IMR-90 (cell line): Measurements from ENCODE around the gene ATP10A. TPM values are rescaled to one million over a fixed set of nuclear protein-coding genes. Genes with fewer than 3 reads are reported as not detected.

ENCODE experiments used
- ATAC-seq: fragments of 200-7000 bp; cut with Tn5 transposase; 2 replicates; pipeline ENCODE4 v1.9.1; 2020; ENCODE audit warnings: low read depth, mild to moderate bottlenecking, moderate library complexity
- BruUV-seq: library from RNA; stranded (reverse); fragments of 400-500 nt; replicated peaks from 2 replicates; lab custom pipeline; 2021; lab: Mats Ljungman, UMichigan
- CTCF ChIA-PET: fragments of 300-600 bp; formaldehyde crosslinking; extraction: SDS; loops from one replicate; lab custom pipeline; 2021; ENCODE audit warnings: antibody characterized with exemption; lab: Yijun Ruan, JAX
- POLR2A ChIA-PET: fragments of 300-600 bp; sonication (Branson Sonifier 250); formaldehyde crosslinking; loops from one replicate; lab custom pipeline; 2022; ENCODE audit warnings: antibody characterized with exemption; ENCODE audit not compliant: unreplicated experiment; lab: Charles Lee
- DNase-seq: peaks from one replicate; pipeline ENCODE4 v3.0.0; 2013
- H2AFZ ChIP-seq: replicated peaks from 2 replicates; pipeline ENCODE3; 2013; ENCODE audit warnings: low read length, mild to moderate bottlenecking; ENCODE audit not compliant: poor library complexity
- H2AK5ac ChIP-seq: 2 replicates; pipeline ENCODE4 v1.6.1; 2013; ENCODE audit warnings: low read depth, low read length, inconsistent platforms
- H2AK9ac ChIP-seq: replicated peaks from 2 replicates; pipeline ENCODE3; 2013; ENCODE audit warnings: mild to moderate bottlenecking, low read depth, low read length, moderate library complexity; ENCODE audit not compliant: poor library complexity
- H2BK120ac ChIP-seq: 2 replicates; pipeline ENCODE4 v1.6.1; 2013; ENCODE audit warnings: low read depth, low read length, inconsistent platforms
- H2BK15ac ChIP-seq: 3 replicates; pipeline ENCODE4 v1.6.1; 2013; ENCODE audit warnings: low read depth, low read length, inconsistent platforms
- H2BK20ac ChIP-seq: 2 replicates; pipeline ENCODE4 v1.6.1; 2013; ENCODE audit warnings: low read depth, mild to moderate bottlenecking, inconsistent platforms, low read length, moderate library complexity
- H2BK5ac ChIP-seq: 2 replicates; pipeline ENCODE4 v1.6.1; 2013; ENCODE audit warnings: mild to moderate bottlenecking, low read depth, low read length, inconsistent platforms; ENCODE audit not compliant: poor library complexity, severe bottlenecking
- H3K14ac ChIP-seq: replicated peaks from 2 replicates; pipeline ENCODE4 v1.6.1; 2013; ENCODE audit warnings: low read depth, low read length, inconsistent platforms
- H3K18ac ChIP-seq: 2 replicates; pipeline ENCODE4 v1.6.1; 2013; ENCODE audit warnings: low read depth, low read length, control low read depth
- H3K23ac ChIP-seq: 2 replicates; pipeline ENCODE4 v1.6.1; 2013; ENCODE audit warnings: low read depth, low read length, inconsistent platforms
- H3K27ac ChIP-seq: 2 replicates; pipeline ENCODE4 v1.5.1; 2013; ENCODE audit warnings: mild to moderate bottlenecking, control low read depth, low read length; ENCODE audit not compliant: insufficient read depth
- H3K27me3 ChIP-seq: 2 replicates; pipeline ENCODE4 v1.6.1; 2013; ENCODE audit warnings: low read length; ENCODE audit not compliant: control insufficient read depth, insufficient read depth
- H3K36me3 ChIP-seq: 2 replicates; pipeline ENCODE4 v1.6.1; 2013; ENCODE audit warnings: low read length, mixed read lengths; ENCODE audit not compliant: control insufficient read depth, insufficient read depth
- H3K4ac ChIP-seq: 2 replicates; pipeline ENCODE4 v1.6.1; 2013; ENCODE audit warnings: low read depth, low read length, inconsistent platforms
- H3K4me1 ChIP-seq: 2 replicates; pipeline ENCODE4 v1.6.1; 2013; ENCODE audit warnings: low read length, mixed read lengths; ENCODE audit not compliant: control insufficient read depth, insufficient read depth
- H3K4me2 ChIP-seq: 2 replicates; pipeline ENCODE4 v1.6.1; 2013; ENCODE audit warnings: low read depth, mild to moderate bottlenecking, control low read depth, low read length, moderate library complexity
- H3K4me3 ChIP-seq: 2 replicates; pipeline ENCODE4 v1.5.1; 2013; ENCODE audit warnings: low read depth, mild to moderate bottlenecking, control low read depth, low read length, moderate library complexity; ENCODE audit not compliant: insufficient read depth
- H3K56ac ChIP-seq: 2 replicates; pipeline ENCODE4 v1.6.1; 2013; ENCODE audit warnings: low read length, inconsistent platforms; ENCODE audit not compliant: insufficient read depth; ENCODE audit errors: extremely low read depth
- H3K79me1 ChIP-seq, 2 experiments: 2 replicates each; pipeline ENCODE4 v1.6.1; 2013; ENCODE audit warnings: low read length in 2 of 2, inconsistent platforms in 1 of 2, low read depth in 1 of 2
- H3K9ac ChIP-seq: 2 replicates; pipeline ENCODE4 v1.6.1; 2013; ENCODE audit warnings: low read depth, low read length, control low read depth
- H3K9me1 ChIP-seq: 2 replicates; pipeline ENCODE4 v1.6.1; 2013; ENCODE audit warnings: low read length, inconsistent platforms; ENCODE audit not compliant: insufficient read depth
- H3K9me3 ChIP-seq: 2 replicates; pipeline ENCODE4 v1.6.1; 2013; ENCODE audit warnings: low read length; ENCODE audit not compliant: control insufficient read depth, insufficient read depth
- H4K20me1 ChIP-seq: 2 replicates; pipeline ENCODE4 v1.6.1; 2013; ENCODE audit warnings: low read length, inconsistent platforms; ENCODE audit not compliant: insufficient read depth
- H4K5ac ChIP-seq: 2 replicates; pipeline ENCODE4 v1.6.1; 2013; ENCODE audit warnings: mild to moderate bottlenecking, low read depth, low read length, control low read depth
- H4K8ac ChIP-seq, 2 experiments: 2 replicates each; pipeline ENCODE4 v1.6.1; 2013; ENCODE audit warnings: low read depth in 2 of 2, low read length in 2 of 2, control low read depth in 1 of 2, inconsistent platforms in 1 of 2
- H4K91ac ChIP-seq: 2 replicates; pipeline ENCODE4 v1.6.1; 2013; ENCODE audit warnings: low read depth, low read length, inconsistent platforms; ENCODE audit not compliant: insufficient read depth
- BHLHE40 ChIP-seq: fragments of 150-350 bp; IDR thresholded peaks from 2 replicates; pipeline ENCODE4 v1.6.1; 2016; ENCODE audit warnings: mild to moderate bottlenecking, low read depth, low read length
- CHD1 ChIP-seq: IDR thresholded peaks from 2 replicates; pipeline ENCODE4 v1.6.1; 2012; ENCODE audit warnings: low read depth, low read length, improper control_type of control experiment
- MAFK ChIP-seq: IDR thresholded peaks from 2 replicates; pipeline ENCODE4 v1.6.1; 2012; ENCODE audit warnings: low read depth, low read length, improper control_type of control experiment
- MAZ ChIP-seq: IDR thresholded peaks from 2 replicates; pipeline ENCODE4 v1.6.1; 2012; ENCODE audit warnings: low read depth, mild to moderate bottlenecking, low read length, improper control_type of control experiment, moderate library complexity, borderline replicate concordance
- MXI1 ChIP-seq: IDR thresholded peaks from 2 replicates; pipeline ENCODE4 v1.6.1; 2012; ENCODE audit warnings: low read depth, mild to moderate bottlenecking, low read length, moderate library complexity, borderline replicate concordance
- POLR2A ChIP-seq: IDR thresholded peaks from 2 replicates; pipeline ENCODE4 v1.6.1; 2012; ENCODE audit warnings: mild to moderate bottlenecking, low read depth, low read length
- RAD21 ChIP-seq: IDR thresholded peaks from 2 replicates; pipeline ENCODE4 v1.6.1; 2012; ENCODE audit warnings: low read length, improper control_type of control experiment
- RCOR1 ChIP-seq: IDR thresholded peaks from 2 replicates; pipeline ENCODE4 v1.6.1; 2012; ENCODE audit warnings: mild to moderate bottlenecking, low read length, improper control_type of control experiment; ENCODE audit not compliant: insufficient replicate concordance
- RFX5 ChIP-seq: IDR thresholded peaks from 2 replicates; pipeline ENCODE4 v1.8.0; 2012; ENCODE audit warnings: low read depth, mild to moderate bottlenecking, low read length, moderate library complexity
- USF2 ChIP-seq: fragments of 150-350 bp; IDR thresholded peaks from 2 replicates; pipeline ENCODE4 v1.6.1; 2017; ENCODE audit warnings: mild to moderate bottlenecking, antibody characterized with exemption, low read length, low read depth
- WGBS, 2 experiments: methylation state at CpG; one replicate each; pipeline versions ENCODE4 v1.1.5 to v1.1.7; 2013; ENCODE audit warnings: missing lambda C conversion rate in 2 of 2; ENCODE audit not compliant: insufficient read length in 1 of 2; ENCODE audit errors: extremely low coverage in 2 of 2; 5-methylcytosine and 5-hydroxymethylcytosine counted together
- dilution Hi-C: fragments of 300-500 bp; cut with HindIII; formaldehyde crosslinking; loops from one replicate; pipeline ENCODE4 v1.14.3; 2018; ENCODE audit warnings: low sequenced_read_pairs; ENCODE audit not compliant: unreplicated experiment
- in situ Hi-C: fragments of 300-500 bp; cut with MboI; formaldehyde crosslinking; loops from 3 replicates; pipeline ENCODE4 v1.14.3; 2019; ENCODE audit warnings: low sequenced_read_pairs, inconsistent platforms, mixed read lengths
- intact Hi-C: fragments of 100-400 bp; cut with micrococcal nuclease; formaldehyde crosslinking; loops from 2 replicates; pipeline ENCODE4 v1.10.0; 2022
- polyA plus RNA-seq, 3 experiments: library from polyadenylated mRNA; depleted of rRNA; stranded (reverse); fragments of >200 nt; gene quantifications; 2 replicates each; pipeline ENCODE4 v1.2.3, GENCODE V29; 2012; ENCODE audit warnings: low replicate concordance in 1 of 3
- total RNA-seq: library from RNA; depleted of rRNA; stranded (reverse); fragments of >200 nt; gene quantifications from 2 replicates; pipeline ENCODE4 v1.2.3, GENCODE V29; 2012

Gene ATP10A
- total and polyA plus RNA-seq, 2 of the 4 experiments (the other 2 are of a cell fraction), result 13.8 to 16.0 TPM

GRCh38 chr15:25709437-25710159, 153.5 kb downstream of the ATP10A start:
- intact Hi-C loops, result no loop called here
- H3K4me1 ChIP-seq, result peaks cover 2% of the 10 kb centered on the region; the same call in 1 of the 2 replicates
- peaks cover 4% of the 10 kb centered on the region; the same call in 1 of the 2 replicates for H3K36me3 ChIP-seq
- H2AFZ ChIP-seq, result peak overlapping the region; percentile 37
- peaks cover 0 to 9% of the 10 kb centered on the region in 2 experiments; a peak in 2 of 4 replicates for H3K79me1 ChIP-seq
- ATAC-seq (no peak), DNase-seq (no peak)
- ChIA-PET POLR2A (no interaction called here), CTCF (interaction anchor here (0.5 to 1.4 kb wide), 6 partner anchors 10 to 201 kb away, joined by 3 to 5 read pairs (median 3); no protein-coding TSS in a partner anchor)
- H3K4me3 ChIP-seq, result no peak overlapping the region
- in situ Hi-C loops, result loop anchor here (25.0 kb wide), 1 partner anchor 553 kb away; no protein-coding TSS in a partner anchor
- H3K27me3 ChIP-seq, result no peaks in the 10 kb centered on the region
- no peak overlapping the region for H3K14ac ChIP-seq
- H3K56ac ChIP-seq, result no peak overlapping the region
- H4K20me1 ChIP-seq, result no peaks in the 10 kb centered on the region
- no peak overlapping the region for H3K4ac ChIP-seq
- no peak overlapping the region for H2BK5ac ChIP-seq
- no peak overlapping the region for H2BK20ac ChIP-seq
- TF ChIP-seq USF2, result no peak
- TF ChIP-seq POLR2A, result no peak
- TF ChIP-seq RFX5, result no peak
- no peak for TF ChIP-seq CHD1
- no peak for TF ChIP-seq MXI1
- TF ChIP-seq BHLHE40, result no peak
- no peak for TF ChIP-seq RCOR1
- TF ChIP-seq MAZ, result no peak
- TF ChIP-seq RAD21, result no peak
- no peak for TF ChIP-seq MAFK
- H3K4me2 ChIP-seq, result no peak overlapping the region
- no peak overlapping the region for H2BK15ac ChIP-seq
- no peak overlapping the region for H4K91ac ChIP-seq
- dilution Hi-C loops, result no loop called here
- peaks cover 9% of the 10 kb centered on the region for H3K9me1 ChIP-seq
- H3K27ac ChIP-seq, result no peak overlapping the region
- WGBS, 2 experiments, result 94% methylated on average over 9 of the region's 19 CpGs; no CpG with 5 or more reads in 1 of the 2 experiments
- H3K9ac ChIP-seq, result no peak overlapping the region
- H2AK9ac ChIP-seq, result peak overlapping the region; percentile 59
- H4K8ac ChIP-seq, result no peak overlapping the region
- no peak overlapping the region for H2AK5ac ChIP-seq
- no TSS peak for BruUV-seq
- H3K18ac ChIP-seq, result no peak overlapping the region
- no peak overlapping the region for H2BK120ac ChIP-seq
- H3K23ac ChIP-seq, result no peak overlapping the region
- no peaks in the 10 kb centered on the region for H3K9me3 ChIP-seq
- no peak overlapping the region for H4K5ac ChIP-seq
